ENCODE measurements around the gene ZNF302. TPM values are rescaled to one million over a fixed set of nuclear protein-coding genes. Genes with fewer than 3 reads are reported as not detected.

ZNF302 gene
- total and polyA plus RNA-seq, 2 experiments from 2014 or later: 16.6 to 27.4 TPM

GRCh38 chr19:34711890-34712289 is 34.4 kb downstream of the ZNF302 start (continued):
- no peak for TF ChIP-seq ZNF462 (CRISPR knock-in tag; IDR thresholded peaks at IDR 0.05)
- TF ChIP-seq ZNF114 (CRISPR knock-in tag; IDR thresholded peaks at IDR 0.05): no peak
- TF ChIP-seq, protein P1, sequence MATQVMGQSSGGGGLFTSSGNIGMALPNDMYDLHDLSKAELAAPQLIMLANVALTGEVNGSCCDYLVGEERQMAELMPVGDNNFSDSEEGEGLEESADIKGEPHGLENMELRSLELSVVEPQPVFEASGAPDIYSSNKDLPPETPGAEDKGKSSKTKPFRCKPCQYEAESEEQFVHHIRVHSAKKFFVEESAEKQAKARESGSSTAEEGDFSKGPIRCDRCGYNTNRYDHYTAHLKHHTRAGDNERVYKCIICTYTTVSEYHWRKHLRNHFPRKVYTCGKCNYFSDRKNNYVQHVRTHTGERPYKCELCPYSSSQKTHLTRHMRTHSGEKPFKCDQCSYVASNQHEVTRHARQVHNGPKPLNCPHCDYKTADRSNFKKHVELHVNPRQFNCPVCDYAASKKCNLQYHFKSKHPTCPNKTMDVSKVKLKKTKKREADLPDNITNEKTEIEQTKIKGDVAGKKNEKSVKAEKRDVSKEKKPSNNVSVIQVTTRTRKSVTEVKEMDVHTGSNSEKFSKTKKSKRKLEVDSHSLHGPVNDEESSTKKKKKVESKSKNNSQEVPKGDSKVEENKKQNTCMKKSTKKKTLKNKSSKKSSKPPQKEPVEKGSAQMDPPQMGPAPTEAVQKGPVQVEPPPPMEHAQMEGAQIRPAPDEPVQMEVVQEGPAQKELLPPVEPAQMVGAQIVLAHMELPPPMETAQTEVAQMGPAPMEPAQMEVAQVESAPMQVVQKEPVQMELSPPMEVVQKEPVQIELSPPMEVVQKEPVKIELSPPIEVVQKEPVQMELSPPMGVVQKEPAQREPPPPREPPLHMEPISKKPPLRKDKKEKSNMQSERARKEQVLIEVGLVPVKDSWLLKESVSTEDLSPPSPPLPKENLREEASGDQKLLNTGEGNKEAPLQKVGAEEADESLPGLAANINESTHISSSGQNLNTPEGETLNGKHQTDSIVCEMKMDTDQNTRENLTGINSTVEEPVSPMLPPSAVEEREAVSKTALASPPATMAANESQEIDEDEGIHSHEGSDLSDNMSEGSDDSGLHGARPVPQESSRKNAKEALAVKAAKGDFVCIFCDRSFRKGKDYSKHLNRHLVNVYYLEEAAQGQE (IDR thresholded peaks at IDR 0.05; ENCODE audit: unreplicated experiment): no peak
